ENCODE data around the gene R3HDML. TPM values are rescaled to one million over a fixed set of nuclear protein-coding genes. Genes with fewer than 3 reads are reported as not detected.

R3HDML gene
- total and polyA plus RNA-seq, 2 of the 13 experiments (the other 11 are each of a cell fraction or from before 2014, with no cell fraction given), result not detected

DNA sequence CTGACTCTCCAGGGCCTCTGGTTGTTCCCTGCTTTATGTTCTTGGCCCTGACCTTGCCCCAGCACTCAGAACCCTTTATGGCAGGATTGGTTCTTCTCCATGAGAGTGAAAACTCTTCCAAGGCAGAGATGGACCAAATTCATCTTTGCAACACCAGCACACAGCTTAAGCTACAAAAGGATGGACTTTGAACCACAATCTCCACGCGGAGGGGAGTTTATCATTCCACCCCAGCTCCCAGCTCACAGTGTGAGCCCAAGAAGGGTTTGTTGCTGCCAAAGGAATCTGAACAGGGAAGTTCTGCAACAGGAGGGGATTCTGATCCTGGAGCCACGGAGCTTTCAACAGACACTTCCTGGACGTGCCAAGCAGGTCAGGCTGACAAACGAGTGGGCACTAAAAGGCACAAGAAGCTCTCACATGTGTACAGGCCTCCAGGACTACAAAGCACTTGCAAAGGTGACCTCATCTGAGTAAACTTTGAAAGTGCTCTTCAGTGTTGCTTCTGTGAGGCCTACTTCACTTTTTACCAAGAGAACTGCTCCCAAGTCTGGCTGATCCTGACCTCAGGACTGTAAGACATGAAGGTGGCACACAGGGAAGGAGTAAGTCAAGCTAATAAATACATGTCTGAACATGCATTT is 34.7 kb upstream of the R3HDML start (continued):
- TF ChIP-seq, protein P1, sequence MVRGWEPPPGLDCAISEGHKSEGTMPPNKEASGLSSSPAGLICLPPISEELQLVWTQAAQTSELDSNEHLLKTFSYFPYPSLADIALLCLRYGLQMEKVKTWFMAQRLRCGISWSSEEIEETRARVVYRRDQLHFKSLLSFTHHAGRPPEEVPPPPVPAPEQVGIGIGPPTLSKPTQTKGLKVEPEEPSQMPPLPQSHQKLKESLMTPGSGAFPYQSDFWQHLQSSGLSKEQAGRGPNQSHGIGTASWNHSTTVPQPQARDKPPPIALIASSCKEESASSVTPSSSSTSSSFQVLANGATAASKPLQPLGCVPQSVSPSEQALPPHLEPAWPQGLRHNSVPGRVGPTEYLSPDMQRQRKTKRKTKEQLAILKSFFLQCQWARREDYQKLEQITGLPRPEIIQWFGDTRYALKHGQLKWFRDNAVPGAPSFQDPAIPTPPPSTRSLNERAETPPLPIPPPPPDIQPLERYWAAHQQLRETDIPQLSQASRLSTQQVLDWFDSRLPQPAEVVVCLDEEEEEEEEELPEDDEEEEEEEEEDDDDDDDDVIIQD (CRISPR knock-in tag; IDR thresholded peaks at IDR 0.05; ENCODE audit: low read depth), result peak; percentile 71; the same call in 1 of the 2 replicates
- TF ChIP-seq, protein P2, sequence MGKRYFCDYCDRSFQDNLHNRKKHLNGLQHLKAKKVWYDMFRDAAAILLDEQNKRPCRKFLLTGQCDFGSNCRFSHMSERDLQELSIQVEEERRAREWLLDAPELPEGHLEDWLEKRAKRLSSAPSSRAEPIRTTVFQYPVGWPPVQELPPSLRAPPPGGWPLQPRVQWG (CRISPR knock-in tag; IDR thresholded peaks at IDR 0.05; ENCODE audit: borderline replicate concordance, low read depth), result no peak
- TF ChIP-seq ZNF782 (CRISPR knock-in tag; IDR thresholded peaks at IDR 0.05; ENCODE audit: borderline replicate concordance) (peak; percentile 81), SAP130 (CRISPR knock-in tag; IDR thresholded peaks at IDR 0.05; ENCODE audit: low read depth) (peak; percentile 95), ZNF724P (CRISPR knock-in tag; IDR thresholded peaks at IDR 0.05; ENCODE audit: borderline replicate concordance) (no peak), ZNF768 (CRISPR knock-in tag; IDR thresholded peaks at IDR 0.05) (no peak), NONO (IDR thresholded peaks at IDR 0.05) (no peak), NONO (CRISPR knock-in tag; conservative IDR thresholded peaks at IDR 0.05) (peak; percentile 76; the same call in 1 of the 2 replicates), ZNF788 (CRISPR knock-in tag; IDR thresholded peaks at IDR 0.05; ENCODE audit: borderline replicate concordance) (peak; percentile 71; the same call in 1 of the 2 replicates), ZNF101 (CRISPR knock-in tag; IDR thresholded peaks at IDR 0.05; ENCODE audit: borderline replicate concordance, low read depth) (peak; percentile 83; the same call in 1 of the 2 replicates)
- TF ChIP-seq, protein P3, sequence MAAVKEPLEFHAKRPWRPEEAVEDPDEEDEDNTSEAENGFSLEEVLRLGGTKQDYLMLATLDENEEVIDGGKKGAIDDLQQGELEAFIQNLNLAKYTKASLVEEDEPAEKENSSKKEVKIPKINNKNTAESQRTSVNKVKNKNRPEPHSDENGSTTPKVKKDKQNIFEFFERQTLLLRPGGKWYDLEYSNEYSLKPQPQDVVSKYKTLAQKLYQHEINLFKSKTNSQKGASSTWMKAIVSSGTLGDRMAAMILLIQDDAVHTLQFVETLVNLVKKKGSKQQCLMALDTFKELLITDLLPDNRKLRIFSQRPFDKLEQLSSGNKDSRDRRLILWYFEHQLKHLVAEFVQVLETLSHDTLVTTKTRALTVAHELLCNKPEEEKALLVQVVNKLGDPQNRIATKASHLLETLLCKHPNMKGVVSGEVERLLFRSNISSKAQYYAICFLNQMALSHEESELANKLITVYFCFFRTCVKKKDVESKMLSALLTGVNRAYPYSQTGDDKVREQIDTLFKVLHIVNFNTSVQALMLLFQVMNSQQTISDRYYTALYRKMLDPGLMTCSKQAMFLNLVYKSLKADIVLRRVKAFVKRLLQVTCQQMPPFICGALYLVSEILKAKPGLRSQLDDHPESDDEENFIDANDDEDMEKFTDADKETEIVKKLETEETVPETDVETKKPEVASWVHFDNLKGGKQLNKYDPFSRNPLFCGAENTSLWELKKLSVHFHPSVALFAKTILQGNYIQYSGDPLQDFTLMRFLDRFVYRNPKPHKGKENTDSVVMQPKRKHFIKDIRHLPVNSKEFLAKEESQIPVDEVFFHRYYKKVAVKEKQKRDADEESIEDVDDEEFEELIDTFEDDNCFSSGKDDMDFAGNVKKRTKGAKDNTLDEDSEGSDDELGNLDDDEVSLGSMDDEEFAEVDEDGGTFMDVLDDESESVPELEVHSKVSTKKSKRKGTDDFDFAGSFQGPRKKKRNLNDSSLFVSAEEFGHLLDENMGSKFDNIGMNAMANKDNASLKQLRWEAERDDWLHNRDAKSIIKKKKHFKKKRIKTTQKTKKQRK (IDR thresholded peaks at IDR 0.05; ENCODE audit: low read length), result no peak
- TF ChIP-seq, protein P4, sequence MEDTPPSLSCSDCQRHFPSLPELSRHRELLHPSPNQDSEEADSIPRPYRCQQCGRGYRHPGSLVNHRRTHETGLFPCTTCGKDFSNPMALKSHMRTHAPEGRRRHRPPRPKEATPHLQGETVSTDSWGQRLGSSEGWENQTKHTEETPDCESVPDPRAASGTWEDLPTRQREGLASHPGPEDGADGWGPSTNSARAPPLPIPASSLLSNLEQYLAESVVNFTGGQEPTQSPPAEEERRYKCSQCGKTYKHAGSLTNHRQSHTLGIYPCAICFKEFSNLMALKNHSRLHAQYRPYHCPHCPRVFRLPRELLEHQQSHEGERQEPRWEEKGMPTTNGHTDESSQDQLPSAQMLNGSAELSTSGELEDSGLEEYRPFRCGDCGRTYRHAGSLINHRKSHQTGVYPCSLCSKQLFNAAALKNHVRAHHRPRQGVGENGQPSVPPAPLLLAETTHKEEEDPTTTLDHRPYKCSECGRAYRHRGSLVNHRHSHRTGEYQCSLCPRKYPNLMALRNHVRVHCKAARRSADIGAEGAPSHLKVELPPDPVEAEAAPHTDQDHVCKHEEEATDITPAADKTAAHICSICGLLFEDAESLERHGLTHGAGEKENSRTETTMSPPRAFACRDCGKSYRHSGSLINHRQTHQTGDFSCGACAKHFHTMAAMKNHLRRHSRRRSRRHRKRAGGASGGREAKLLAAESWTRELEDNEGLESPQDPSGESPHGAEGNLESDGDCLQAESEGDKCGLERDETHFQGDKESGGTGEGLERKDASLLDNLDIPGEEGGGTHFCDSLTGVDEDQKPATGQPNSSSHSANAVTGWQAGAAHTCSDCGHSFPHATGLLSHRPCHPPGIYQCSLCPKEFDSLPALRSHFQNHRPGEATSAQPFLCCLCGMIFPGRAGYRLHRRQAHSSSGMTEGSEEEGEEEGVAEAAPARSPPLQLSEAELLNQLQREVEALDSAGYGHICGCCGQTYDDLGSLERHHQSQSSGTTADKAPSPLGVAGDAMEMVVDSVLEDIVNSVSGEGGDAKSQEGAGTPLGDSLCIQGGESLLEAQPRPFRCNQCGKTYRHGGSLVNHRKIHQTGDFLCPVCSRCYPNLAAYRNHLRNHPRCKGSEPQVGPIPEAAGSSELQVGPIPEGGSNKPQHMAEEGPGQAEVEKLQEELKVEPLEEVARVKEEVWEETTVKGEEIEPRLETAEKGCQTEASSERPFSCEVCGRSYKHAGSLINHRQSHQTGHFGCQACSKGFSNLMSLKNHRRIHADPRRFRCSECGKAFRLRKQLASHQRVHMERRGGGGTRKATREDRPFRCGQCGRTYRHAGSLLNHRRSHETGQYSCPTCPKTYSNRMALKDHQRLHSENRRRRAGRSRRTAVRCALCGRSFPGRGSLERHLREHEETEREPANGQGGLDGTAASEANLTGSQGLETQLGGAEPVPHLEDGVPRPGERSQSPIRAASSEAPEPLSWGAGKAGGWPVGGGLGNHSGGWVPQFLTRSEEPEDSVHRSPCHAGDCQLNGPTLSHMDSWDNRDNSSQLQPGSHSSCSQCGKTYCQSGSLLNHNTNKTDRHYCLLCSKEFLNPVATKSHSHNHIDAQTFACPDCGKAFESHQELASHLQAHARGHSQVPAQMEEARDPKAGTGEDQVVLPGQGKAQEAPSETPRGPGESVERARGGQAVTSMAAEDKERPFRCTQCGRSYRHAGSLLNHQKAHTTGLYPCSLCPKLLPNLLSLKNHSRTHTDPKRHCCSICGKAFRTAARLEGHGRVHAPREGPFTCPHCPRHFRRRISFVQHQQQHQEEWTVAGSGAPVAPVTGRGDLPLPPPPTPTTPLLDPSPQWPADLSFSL (CRISPR knock-in tag; IDR thresholded peaks at IDR 0.05), result no peak

All from HepG2 (cell line).